Measurements from ENCODE around the gene MOB4.

- TF ChIP-seq RARB (CRISPR knock-in tag; IDR thresholded peaks at IDR 0.05) (no peak), ZFP30 (CRISPR knock-in tag; IDR thresholded peaks at IDR 0.05) (no peak), TOX (CRISPR knock-in tag; IDR thresholded peaks at IDR 0.05; ENCODE audit: borderline replicate concordance) (no peak), CSRNP3 (CRISPR knock-in tag; IDR thresholded peaks at IDR 0.05) (no peak), ZNF565 (CRISPR knock-in tag; conservative IDR thresholded peaks at IDR 0.05; ENCODE audit: low read depth) (no peak)
Observed at GRCh38 chr2:197480165-197481036, 35.5 kb upstream of the MOB4 start.
